ENCODE measurements around the gene MTA3.
"Not testable (repeated sequence)": the region's sequence is repeated elsewhere in the genome, so short reads cannot be mapped to it uniquely, and the experiment has no call there.

The MTA3 gene

GRCh38 chr2:42712934-42713333 lies 144.5 kb downstream of the MTA3 start:
- Mint-ChIP-seq H3K27me3 (no peaks in the 10 kb centered on the region), H3K9me3 (no peaks in the 10 kb centered on the region), H3K4me1 (no peaks in the 10 kb centered on the region), H3K4me3 (no peak overlapping the region), H3K27ac (ENCODE audit: low read depth) (no peak overlapping the region), H3K36me3 (ENCODE audit: insufficient read depth) (peaks cover 10% of the 10 kb centered on the region)
- DNase-seq (ENCODE audit: low spot score in 2 of 2), result no peak
- no peak for ATAC-seq (replicated peaks; ENCODE audit: extremely low read depth, poor library complexity, severe bottlenecking)

GRCh38 chr2:42713920-42714319 lies 145.5 kb downstream of the MTA3 start:
- Mint-ChIP-seq H3K9me3 (no peaks in the 10 kb centered on the region), H3K4me1 (no peaks in the 10 kb centered on the region), H3K27ac (ENCODE audit: low read depth) (no peak overlapping the region), H3K36me3 (ENCODE audit: insufficient read depth) (peaks cover 4% of the 10 kb centered on the region), H3K27me3 (no peaks in the 10 kb centered on the region), H3K4me3 (no peak overlapping the region)
- no peak for DNase-seq (ENCODE audit: low spot score in 2 of 2)
- no peak for ATAC-seq (replicated peaks; ENCODE audit: extremely low read depth, poor library complexity, severe bottlenecking)

GRCh38 chr2:42714686-42715085 lies 146.3 kb downstream of the MTA3 start:
- H3K27me3 Mint-ChIP-seq, result no peaks in the 10 kb centered on the region
- H3K9me3 Mint-ChIP-seq, result no peaks in the 10 kb centered on the region
- no peaks in the 10 kb centered on the region for H3K36me3 Mint-ChIP-seq (ENCODE audit: insufficient read depth)
- H3K4me3 Mint-ChIP-seq, result no peak overlapping the region
- H3K27ac Mint-ChIP-seq (ENCODE audit: low read depth), result no peak overlapping the region
- H3K4me1 Mint-ChIP-seq, result no peaks in the 10 kb centered on the region
- ATAC-seq (replicated peaks; ENCODE audit: extremely low read depth, poor library complexity, severe bottlenecking) (no peak), DNase-seq (ENCODE audit: low spot score in 2 of 2) (no peak)

GRCh38 chr2:42721898-42722297 lies 153.5 kb downstream of the MTA3 start:
- no peak for ATAC-seq (replicated peaks; ENCODE audit: extremely low read depth, poor library complexity, severe bottlenecking)
- no peak overlapping the region for H3K27ac Mint-ChIP-seq (ENCODE audit: low read depth)

GRCh38 chr2:42722320-42723190 lies 154.1 kb downstream of the MTA3 start:
- Mint-ChIP-seq H3K4me1 (no peaks in the 10 kb centered on the region), H3K4me3 (no peak overlapping the region), H3K27ac (ENCODE audit: low read depth) (no peak overlapping the region), H3K36me3 (ENCODE audit: insufficient read depth) (peaks cover 4% of the 10 kb centered on the region), H3K9me3 (no peaks in the 10 kb centered on the region), H3K27me3 (no peaks in the 10 kb centered on the region)
- ATAC-seq (replicated peaks; ENCODE audit: extremely low read depth, poor library complexity, severe bottlenecking) (no peak), DNase-seq (ENCODE audit: low spot score in 2 of 2) (no peak)

More at GRCh38 chr2:42721898-42722297, 153.5 kb downstream of the MTA3 start:
- DNase-seq (ENCODE audit: low spot score in 2 of 2), result no peak
- peaks cover 4% of the 10 kb centered on the region for H3K36me3 Mint-ChIP-seq (ENCODE audit: insufficient read depth)
- H3K9me3 Mint-ChIP-seq, result no peaks in the 10 kb centered on the region
- no peaks in the 10 kb centered on the region for H3K4me1 Mint-ChIP-seq
- no peak overlapping the region for H3K4me3 Mint-ChIP-seq
- no peaks in the 10 kb centered on the region for H3K27me3 Mint-ChIP-seq

- Mint-ChIP-seq H3K4me1 (no peaks in the 10 kb centered on the region), H3K4me3 (no peak overlapping the region), H3K9me3 (no peaks in the 10 kb centered on the region), H3K27me3 (no peaks in the 10 kb centered on the region), H3K36me3 (ENCODE audit: insufficient read depth) (peaks cover 4% of the 10 kb centered on the region), H3K27ac (ENCODE audit: low read depth) (no peak overlapping the region)
- no peak for DNase-seq (ENCODE audit: low spot score in 2 of 2)
- ATAC-seq (replicated peaks; ENCODE audit: extremely low read depth, poor library complexity, severe bottlenecking), result no peak
Observed at GRCh38 chr2:42723465-42723864, 155.0 kb downstream of the MTA3 start.

- Mint-ChIP-seq H3K4me3 (no peak overlapping the region), H3K9me3 (no peaks in the 10 kb centered on the region), H3K27me3 (no peaks in the 10 kb centered on the region), H3K4me1 (no peaks in the 10 kb centered on the region), H3K27ac (ENCODE audit: low read depth) (no peak overlapping the region), H3K36me3 (ENCODE audit: insufficient read depth) (peaks cover 8% of the 10 kb centered on the region)
- ATAC-seq (replicated peaks; ENCODE audit: extremely low read depth, poor library complexity, severe bottlenecking), result no peak
- no peak for DNase-seq (ENCODE audit: low spot score in 2 of 2)
Observed at GRCh38 chr2:42724886-42725285, 156.5 kb downstream of the MTA3 start.

GRCh38 chr2:42725657-42726056 lies 157.2 kb downstream of the MTA3 start:
- H3K4me3 Mint-ChIP-seq, result no peak overlapping the region
- ATAC-seq (replicated peaks; ENCODE audit: extremely low read depth, poor library complexity, severe bottlenecking) (no peak), DNase-seq (ENCODE audit: low spot score in 2 of 2) (no peak)
- H3K4me1 Mint-ChIP-seq, result no peaks in the 10 kb centered on the region
- H3K36me3 Mint-ChIP-seq (ENCODE audit: insufficient read depth), result peaks cover 8% of the 10 kb centered on the region
- no peaks in the 10 kb centered on the region for H3K27me3 Mint-ChIP-seq
- no peak overlapping the region for H3K27ac Mint-ChIP-seq (ENCODE audit: low read depth)
- H3K9me3 Mint-ChIP-seq, result no peaks in the 10 kb centered on the region

- H3K4me1 Mint-ChIP-seq, result no peaks in the 10 kb centered on the region
- peaks cover 6% of the 10 kb centered on the region for H3K36me3 Mint-ChIP-seq (ENCODE audit: insufficient read depth)
- no peak overlapping the region for H3K4me3 Mint-ChIP-seq
- no peak for DNase-seq (ENCODE audit: low spot score in 2 of 2)
- no peak for ATAC-seq (replicated peaks; ENCODE audit: extremely low read depth, poor library complexity, severe bottlenecking)
- no peaks in the 10 kb centered on the region for H3K27me3 Mint-ChIP-seq
- H3K27ac Mint-ChIP-seq (ENCODE audit: low read depth), result no peak overlapping the region
- H3K9me3 Mint-ChIP-seq, result no peaks in the 10 kb centered on the region
Observed at GRCh38 chr2:42726680-42727079, 158.2 kb downstream of the MTA3 start.

GRCh38 chr2:42731316-42731715 lies 162.9 kb downstream of the MTA3 start:
- ATAC-seq (replicated peaks; ENCODE audit: extremely low read depth, poor library complexity, severe bottlenecking); H3K27ac Mint-ChIP-seq (ENCODE audit: low read depth); DNase-seq (ENCODE audit: low spot score in 2 of 2); H3K4me1 Mint-ChIP-seq; H3K27me3 Mint-ChIP-seq; H3K4me3 Mint-ChIP-seq: not testable (repeated sequence)
- Mint-ChIP-seq H3K36me3 (ENCODE audit: insufficient read depth) (peaks cover 11% of the 10 kb centered on the region), H3K9me3 (peaks cover 26% of the 10 kb centered on the region)

GRCh38 chr2:42733852-42734251 lies 165.4 kb downstream of the MTA3 start:
- Mint-ChIP-seq H3K4me3 (no peak overlapping the region), H3K36me3 (ENCODE audit: insufficient read depth) (peaks cover 14% of the 10 kb centered on the region), H3K9me3 (peaks cover 26% of the 10 kb centered on the region)

GRCh38 chr2:42736598-42737322 lies 168.3 kb downstream of the MTA3 start:
- H3K4me1 Mint-ChIP-seq, result no peaks in the 10 kb centered on the region
- H3K36me3 Mint-ChIP-seq (ENCODE audit: insufficient read depth), result peaks cover 11% of the 10 kb centered on the region
- H3K27me3 Mint-ChIP-seq, result no peaks in the 10 kb centered on the region
- ATAC-seq (replicated peaks; ENCODE audit: extremely low read depth, poor library complexity, severe bottlenecking) (no peak), DNase-seq (ENCODE audit: low spot score in 2 of 2) (no peak)
- H3K4me3 Mint-ChIP-seq, result no peak overlapping the region
- H3K27ac Mint-ChIP-seq (ENCODE audit: low read depth), result no peak overlapping the region
- peaks cover 26% of the 10 kb centered on the region for H3K9me3 Mint-ChIP-seq

More at GRCh38 chr2:42733852-42734251, 165.4 kb downstream of the MTA3 start:
- H3K4me1 Mint-ChIP-seq, result no peaks in the 10 kb centered on the region
- ATAC-seq (replicated peaks; ENCODE audit: extremely low read depth, poor library complexity, severe bottlenecking) (no peak), DNase-seq (ENCODE audit: low spot score in 2 of 2) (no peak)
- no peaks in the 10 kb centered on the region for H3K27me3 Mint-ChIP-seq
- no peak overlapping the region for H3K27ac Mint-ChIP-seq (ENCODE audit: low read depth)

GRCh38 chr2:42741140-42741539 lies 172.7 kb downstream of the MTA3 start:
- Mint-ChIP-seq H3K27me3 (no peaks in the 10 kb centered on the region), H3K4me1 (no peaks in the 10 kb centered on the region), H3K4me3 (no peak overlapping the region), H3K9me3 (no peaks in the 10 kb centered on the region), H3K36me3 (ENCODE audit: insufficient read depth) (peaks cover 6% of the 10 kb centered on the region), H3K27ac (ENCODE audit: low read depth) (no peak overlapping the region)
- ATAC-seq (replicated peaks; ENCODE audit: extremely low read depth, poor library complexity, severe bottlenecking) (no peak), DNase-seq (ENCODE audit: low spot score in 2 of 2) (no peak)
